Colonic mucosa (tissue), 4 donors: ENCODE results near the gene PHF13. TPM values are rescaled to one million over a fixed set of nuclear protein-coding genes. Genes with fewer than 3 reads are reported as not detected.
A peak's percentile ranks its signal among the peaks of the same experiment; 100 is the strongest.

ENCODE experiments used
- DNase-seq: peaks from one replicate; pipeline ENCODE4 v3.0.0-alpha.2; 2020
- H3K27ac ChIP-seq: fragments of 200-600 bp; one replicate; pipeline ENCODE4 v1.8.0; 2021
- H3K27me3 ChIP-seq: fragments of 200-600 bp; one replicate; pipeline ENCODE4 v1.8.0; 2021
- H3K36me3 ChIP-seq: fragments of 200-600 bp; one replicate; pipeline ENCODE4 v1.8.0; 2021
- H3K4me1 ChIP-seq: fragments of 200-600 bp; one replicate; pipeline ENCODE4 v1.8.0; 2021; ENCODE audit warnings: mild to moderate bottlenecking
- H3K4me3 ChIP-seq: fragments of 200-600 bp; one replicate; pipeline ENCODE4 v1.8.0; 2021
- H3K9ac ChIP-seq, 2 donors: one replicate each; pipeline ENCODE4 v1.7.0; 2013; ENCODE audit warnings: control low read depth in 2 of 2, low read depth in 2 of 2, low read length in 2 of 2
- H3K9me3 ChIP-seq: fragments of 200-600 bp; one replicate; pipeline ENCODE4 v1.8.0; 2021
- CTCF ChIP-seq: fragments of 200-600 bp; IDR thresholded peaks from one replicate; pipeline ENCODE4 v1.8.0; 2022; ENCODE audit warnings: antibody characterized with exemption, mild to moderate bottlenecking
- intact Hi-C: fragments of 100-400 bp; cut with DNase I; formaldehyde crosslinking; loops from one replicate; pipeline ENCODE4 v1.14.1; 2022
- total RNA-seq, 2 donors: library from RNA; stranded (reverse); fragmentation: NEBNext Ultra II Directional in 1 of 2; extraction: Animal tissue kit (Norgen Biotek cat#: 25700) in 1 of 2; gene quantifications; one replicate each; pipeline ENCODE4 v1.2.1, GENCODE V29; 2021
- donor health status: healthy.
- donor health status: DM: no; HTN: no; CAD: no.
- donor health status: DM: no; HTN: no; CAD: no.

Gene PHF13
- total RNA-seq, 2 donors from 2014 or later = 8.0 to 13.4 TPM

- Histone ChIP-seq H3K4me3 (peak overlapping the region; percentile 91), H3K36me3 (no peaks in the 10 kb centered on the region), H3K4me1 (peaks cover 16% of the 10 kb centered on the region), H3K27ac (peak overlapping the region; percentile 84), H3K9ac (peak overlapping the region; percentile 88 to 97), H3K27me3 (no peaks in the 10 kb centered on the region), H3K9me3 (no peaks in the 10 kb centered on the region)
- DNase-seq = no peak
- no peak for TF ChIP-seq CTCF
- intact Hi-C loops = no loop called here
Observed at GRCh38 chr1:6580119-6580592, 33.4 kb upstream of the PHF13 start.

- intact Hi-C loops = no loop called here
- no peak for TF ChIP-seq CTCF
- no peaks in the 10 kb centered on the region for H3K36me3 ChIP-seq
- H3K9ac ChIP-seq = peak overlapping the region; percentile 88 to 97
- peak overlapping the region; percentile 84 for H3K27ac ChIP-seq
- no peaks in the 10 kb centered on the region for H3K9me3 ChIP-seq
- peak overlapping the region; percentile 91 for H3K4me3 ChIP-seq
- no peaks in the 10 kb centered on the region for H3K27me3 ChIP-seq
- peak; percentile 29 for DNase-seq
- H3K4me1 ChIP-seq = peaks cover 16% of the 10 kb centered on the region
Observed at GRCh38 chr1:6580593-6581409, 32.7 kb upstream of the PHF13 start.

- intact Hi-C loops = no loop called here
- no peak for TF ChIP-seq CTCF
- no peaks in the 10 kb centered on the region for H3K9me3 ChIP-seq
- no peaks in the 10 kb centered on the region for H3K36me3 ChIP-seq
- peak overlapping the region; percentile 71 for H3K27ac ChIP-seq
- H3K4me3 ChIP-seq = no peak overlapping the region
- peak; percentile 45 for DNase-seq
- peaks cover 16% of the 10 kb centered on the region for H3K4me1 ChIP-seq
- no peaks in the 10 kb centered on the region for H3K27me3 ChIP-seq
- H3K9ac ChIP-seq = peak overlapping the region; percentile 27 to 88
Observed at GRCh38 chr1:6581561-6582305, 31.8 kb upstream of the PHF13 start.

GRCh38 chr1:6582370-6582769, 31.2 kb upstream of the PHF13 start:
- Histone ChIP-seq H3K36me3 (no peaks in the 10 kb centered on the region), H3K9me3 (no peaks in the 10 kb centered on the region), H3K4me1 (peaks cover 16% of the 10 kb centered on the region), H3K9ac (peak overlapping the region in 1 of 2 donors; percentile 88), H3K27me3 (no peaks in the 10 kb centered on the region), H3K27ac (peak overlapping the region; percentile 71), H3K4me3 (no peak overlapping the region)
- intact Hi-C loops = no loop called here
- peak; percentile 91 for DNase-seq
- TF ChIP-seq CTCF = no peak

GRCh38 chr1:6584126-6585080, 29.1 kb upstream of the PHF13 start:
- H3K27me3 ChIP-seq = no peaks in the 10 kb centered on the region
- intact Hi-C loops = no loop called here
- H3K36me3 ChIP-seq = no peaks in the 10 kb centered on the region
- H3K4me1 ChIP-seq = peaks cover 14% of the 10 kb centered on the region
- H3K9ac ChIP-seq = peak overlapping the region; percentile 24 to 34
- no peak for DNase-seq
- H3K27ac ChIP-seq = no peak overlapping the region
- no peak overlapping the region for H3K4me3 ChIP-seq
- no peak for TF ChIP-seq CTCF
- H3K9me3 ChIP-seq = no peaks in the 10 kb centered on the region
